GM23248 (cell line): Measurements from ENCODE around the gene NUCB1. TPM values are rescaled to one million over a fixed set of nuclear protein-coding genes. Genes with fewer than 3 reads are reported as not detected.

Experiments used
- DNase-seq: peaks from one replicate; pipeline ENCODE4 v3.0.0-alpha.2; 2015
- H2AFZ ChIP-seq: fragments of 200-600 bp; sonication (generic); 2 replicates; pipeline ENCODE4 v1.6.1; 2016; ENCODE audit warnings: antibody characterized with exemption
- H3F3A ChIP-seq: fragments of 200-600 bp; sonication (generic); 2 replicates; pipeline ENCODE4 v1.6.1; 2016; ENCODE audit warnings: mild to moderate bottlenecking, antibody characterized with exemption, mixed run types; ENCODE audit not compliant: insufficient read depth
- H3K27ac ChIP-seq: fragments of 200-600 bp; sonication (generic); 2 replicates; pipeline ENCODE4 v1.5.1; 2016; ENCODE audit warnings: mild to moderate bottlenecking
- H3K27me3 ChIP-seq: fragments of 200-600 bp; sonication (generic); replicated peaks from 2 replicates; pipeline ENCODE4 v1.6.1; 2016; ENCODE audit warnings: mild to moderate bottlenecking; ENCODE audit not compliant: insufficient read depth
- H3K36me3 ChIP-seq: fragments of 200-600 bp; sonication (generic); 2 replicates; pipeline ENCODE4 v1.6.1; 2016; ENCODE audit warnings: low read depth, mild to moderate bottlenecking
- H3K4me1 ChIP-seq: fragments of 200-600 bp; sonication (generic); 2 replicates; pipeline ENCODE4 v1.6.1; 2016; ENCODE audit warnings: mild to moderate bottlenecking; ENCODE audit not compliant: insufficient read depth
- H3K4me2 ChIP-seq: fragments of 200-600 bp; sonication (generic); one replicate; pipeline ENCODE4 v1.6.1; 2016; ENCODE audit warnings: mild to moderate bottlenecking; ENCODE audit not compliant: unreplicated experiment
- H3K4me3 ChIP-seq: fragments of 200-600 bp; sonication (generic); 2 replicates; pipeline ENCODE4 v1.5.1; 2016; ENCODE audit warnings: mild to moderate bottlenecking
- H3K79me2 ChIP-seq: fragments of 200-600 bp; sonication (generic); 2 replicates; pipeline ENCODE4 v1.6.1; 2016; ENCODE audit warnings: mild to moderate bottlenecking; ENCODE audit not compliant: insufficient read depth
- H3K9ac ChIP-seq: fragments of 200-600 bp; sonication (generic); 2 replicates; pipeline ENCODE4 v1.6.1; 2016; ENCODE audit warnings: mild to moderate bottlenecking
- H3K9me2 ChIP-seq: fragments of 200-600 bp; sonication (generic); 2 replicates; pipeline ENCODE4 v1.6.1; 2016; ENCODE audit warnings: mixed run types, mild to moderate bottlenecking, moderate library complexity; ENCODE audit not compliant: insufficient read depth
- H3K9me3 ChIP-seq: fragments of 200-600 bp; sonication (generic); one replicate; pipeline ENCODE4 v1.6.1; 2017; ENCODE audit warnings: low read depth
- H4K20me1 ChIP-seq: fragments of 200-600 bp; sonication (generic); 2 replicates; pipeline ENCODE4 v1.6.0; 2016; ENCODE audit not compliant: insufficient read depth
- EZH2 ChIP-seq: fragments of 200-600 bp; sonication (generic); IDR thresholded peaks from 2 replicates; pipeline ENCODE4 v1.6.1; 2018; ENCODE audit warnings: antibody characterized with exemption, mild to moderate bottlenecking; ENCODE audit not compliant: insufficient read depth, poor library complexity, severe bottlenecking
- EZH2phosphoT487 ChIP-seq: fragments of 200-600 bp; sonication (generic); IDR thresholded peaks from 2 replicates; pipeline ENCODE4 v1.6.1; 2018; ENCODE audit warnings: antibody characterized with exemption, moderate library complexity, mild to moderate bottlenecking, low read depth; ENCODE audit not compliant: insufficient read depth
- WGBS, 2 experiments: methylation state at CpG; one replicate each; pipeline ENCODE4 v1.1.6; 2015 to 2017; ENCODE audit warnings: low lambda C conversion rate in 2 of 2, low coverage in 1 of 2; ENCODE audit errors: missing lambda C conversion rate in 2 of 2; 5-methylcytosine and 5-hydroxymethylcytosine counted together
- in situ Hi-C: fragments of 300-500 bp; cut with MboI; formaldehyde crosslinking; loops from 2 replicates; pipeline ENCODE4 v1.15.0; 2020
- polyA plus RNA-seq: library from polyadenylated mRNA; unstranded; fragments of >200 nt; fragmentation: Nextera tagmentation; extraction: Ambion mirVana; gene quantifications from 2 replicates; pipeline ENCODE4 v1.2.1, GENCODE V29; 2016
- total RNA-seq: library from RNA; depleted of rRNA; stranded (reverse); fragments of >200 nt; shearing (Covaris generic); gene quantifications from 2 replicates; pipeline ENCODE4 v1.2.3, GENCODE V29; 2014

Gene NUCB1
- total and polyA plus RNA-seq, 2 experiments from 2014 or later: 401 to 412 TPM

GRCh38 chr19:48945415-48945814 lies 45.3 kb downstream of the NUCB1 start:
- Histone ChIP-seq H3K27ac (no peak overlapping the region), H3K36me3 (no peaks in the 10 kb centered on the region), H3K9me3 (no peaks in the 10 kb centered on the region), H3K4me2 (no peak overlapping the region), H4K20me1 (no peaks in the 10 kb centered on the region), H3F3A (no peaks in the 10 kb centered on the region), H2AFZ (no peak overlapping the region), H3K79me2 (no peaks in the 10 kb centered on the region), H3K27me3 (no peaks in the 10 kb centered on the region), H3K4me1 (no peaks in the 10 kb centered on the region), H3K9me2 (no peaks in the 10 kb centered on the region), H3K4me3 (no peak overlapping the region), H3K9ac (no peak overlapping the region)
- no peak for TF ChIP-seq EZH2
- no peak for TF ChIP-seq EZH2phosphoT487
- in situ Hi-C loops: no loop called here
- peak; percentile 18 for DNase-seq
- 68 to 76% methylated on average over 4 to 5 of the region's 5 CpGs for WGBS, 2 experiments

DNA sequence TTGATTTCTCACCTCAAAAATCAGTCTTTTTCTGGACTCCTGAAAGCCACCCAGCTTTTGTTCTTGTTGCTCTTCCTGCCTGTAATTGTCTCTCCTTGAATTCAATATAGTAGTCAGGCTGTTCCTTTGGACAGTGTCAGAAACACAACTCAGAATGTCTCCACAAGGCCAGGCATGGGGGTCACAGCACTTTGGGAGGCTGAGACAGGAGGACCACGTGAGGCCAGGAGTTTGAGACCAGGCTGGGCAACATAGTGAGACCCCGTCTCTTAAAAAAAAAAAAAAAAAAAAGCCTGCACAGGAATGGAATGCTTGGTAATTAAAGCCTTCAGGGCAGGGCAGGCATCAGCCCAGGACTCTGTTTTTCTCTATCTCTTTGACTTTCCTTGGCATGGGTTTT lies 45.7 kb downstream of the NUCB1 start:
- Histone ChIP-seq H3F3A (no peaks in the 10 kb centered on the region), H3K27me3 (no peaks in the 10 kb centered on the region), H3K9ac (no peak overlapping the region), H4K20me1 (no peaks in the 10 kb centered on the region), H3K79me2 (no peaks in the 10 kb centered on the region), H3K9me2 (no peaks in the 10 kb centered on the region), H2AFZ (no peak overlapping the region), H3K9me3 (no peaks in the 10 kb centered on the region), H3K36me3 (no peaks in the 10 kb centered on the region), H3K4me3 (no peak overlapping the region), H3K27ac (no peak overlapping the region), H3K4me1 (no peaks in the 10 kb centered on the region), H3K4me2 (no peak overlapping the region)
- 32 to 37% methylated on average over 2 of the region's 2 CpGs for WGBS, 2 experiments
- TF ChIP-seq EZH2phosphoT487 (no peak), EZH2 (no peak)
- no peak for DNase-seq
- in situ Hi-C loops: no loop called here

DNA sequence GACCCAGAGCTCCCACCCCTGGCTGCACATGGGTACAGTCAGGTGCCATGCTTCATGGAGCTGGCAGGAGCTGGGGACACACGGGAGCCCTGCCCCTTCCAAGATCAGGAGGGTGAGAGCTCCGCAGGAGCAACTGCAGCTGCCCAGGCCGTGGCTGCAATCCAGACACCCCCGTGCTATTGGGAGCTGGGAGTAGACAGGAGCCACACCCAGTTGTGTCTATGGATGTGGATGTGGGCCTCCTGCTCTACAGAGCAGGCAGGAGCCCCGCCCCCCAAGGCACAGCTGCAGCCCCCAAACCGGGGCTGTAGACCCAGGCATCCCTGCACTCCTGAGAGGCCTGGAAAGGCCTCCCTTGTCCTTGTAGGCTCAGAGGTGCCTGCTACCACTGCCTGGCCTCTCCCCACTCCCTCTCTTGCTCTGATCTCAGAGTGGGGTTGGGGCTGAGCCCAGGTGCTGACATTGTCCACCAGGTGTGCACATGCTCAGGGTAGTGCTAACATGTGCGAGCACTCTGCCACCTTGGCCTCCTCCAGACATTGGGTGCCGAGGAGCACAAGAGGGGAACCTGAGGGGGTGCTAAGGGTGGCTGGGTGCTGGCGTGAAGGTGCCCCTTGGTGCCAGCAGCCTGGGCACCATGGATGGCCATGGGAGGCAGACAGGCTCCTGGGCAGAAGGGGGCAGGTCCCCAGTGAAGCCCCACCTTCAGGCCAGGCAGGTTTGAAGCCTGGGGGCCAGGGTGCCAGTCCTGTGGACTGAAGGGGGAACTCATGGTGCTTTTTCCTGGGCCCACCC lies 46.5 kb downstream of the NUCB1 start:
- in situ Hi-C loops: no loop called here
- Histone ChIP-seq H3K4me2 (no peak overlapping the region), H3K9me2 (no peaks in the 10 kb centered on the region), H3K9me3 (no peaks in the 10 kb centered on the region), H3K27ac (no peak overlapping the region), H3K36me3 (no peaks in the 10 kb centered on the region), H3K79me2 (no peaks in the 10 kb centered on the region), H3K27me3 (no peaks in the 10 kb centered on the region), H3K4me3 (no peak overlapping the region), H3F3A (no peaks in the 10 kb centered on the region), H4K20me1 (no peaks in the 10 kb centered on the region), H3K9ac (no peak overlapping the region), H2AFZ (no peak overlapping the region), H3K4me1 (no peaks in the 10 kb centered on the region)
- DNase-seq: no peak
- TF ChIP-seq EZH2 (no peak), EZH2phosphoT487 (no peak)
- 46 to 60% methylated on average over 8 to 9 of the region's 9 CpGs for WGBS, 2 experiments

DNA sequence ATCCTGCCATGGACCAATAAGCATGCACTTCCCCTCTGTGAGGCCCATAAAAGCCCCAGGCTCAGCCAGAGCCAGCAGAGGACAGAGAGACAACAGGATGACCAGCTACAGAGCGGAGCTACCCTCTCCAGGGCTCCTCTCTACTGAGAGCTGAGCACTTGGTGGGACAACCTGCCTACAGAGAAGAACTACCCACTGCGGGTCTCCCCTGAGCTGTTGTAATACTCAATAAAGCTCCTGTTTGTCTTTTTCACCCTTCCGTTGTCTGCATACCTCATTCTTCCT lies 47.1 kb downstream of the NUCB1 start:
- DNase-seq: no peak
- Histone ChIP-seq H4K20me1 (no peaks in the 10 kb centered on the region), H3K79me2 (no peaks in the 10 kb centered on the region), H3K36me3 (no peaks in the 10 kb centered on the region), H3K9me2 (no peaks in the 10 kb centered on the region), H3K27me3 (no peaks in the 10 kb centered on the region), H3K9me3 (no peaks in the 10 kb centered on the region), H3K4me1 (no peaks in the 10 kb centered on the region), H3F3A (no peaks in the 10 kb centered on the region), H3K9ac (no peak overlapping the region), H3K27ac (no peak overlapping the region), H2AFZ (no peak overlapping the region), H3K4me3 (no peak overlapping the region), H3K4me2 (no peak overlapping the region)
- in situ Hi-C loops: no loop called here
- TF ChIP-seq EZH2phosphoT487 (no peak), EZH2 (no peak)
- 78% methylated on average over 3 of the region's 3 CpGs for WGBS, 2 experiments
